Left lung (tissue), 10 donors: ENCODE results near the gene AP2S1. TPM values are rescaled to one million over a fixed set of nuclear protein-coding genes. Genes with fewer than 3 reads are reported as not detected.

Source experiments
- ATAC-seq: fragments of 200-7000 bp; cut with Tn5 transposase; one replicate; pipeline ENCODE4 v1.9.1; 2020; ENCODE audit warnings: moderate library complexity
- DNase-seq, 4 donors: peaks; one replicate each; pipeline ENCODE4 v3.0.0-alpha.2; 2013 to 2020
- H3K27ac ChIP-seq, 2 donors: fragments of 200-600 bp; sonication (generic) in 1 of 2; one replicate each; pipeline versions ENCODE4 v1.5.0 to v1.8.0; 2020 to 2021
- H3K27me3 ChIP-seq, 2 donors: fragments of 200-600 bp; sonication (generic) in 1 of 2; one replicate each; pipeline versions ENCODE4 v1.5.0 to v1.8.0; 2020 to 2021
- H3K36me3 ChIP-seq, 2 donors: fragments of 200-600 bp; sonication (generic) in 1 of 2; one replicate each; pipeline versions ENCODE4 v1.5.0 to v1.8.0; 2020 to 2021
- H3K4me1 ChIP-seq, 2 donors: fragments of 200-600 bp; one replicate each; pipeline ENCODE4 v1.8.0; 2021
- H3K4me3 ChIP-seq, 2 donors: fragments of 200-600 bp; sonication (generic) in 1 of 2; one replicate each; pipeline versions ENCODE4 v1.5.0 to v1.8.0; 2020 to 2021; ENCODE audit warnings: mild to moderate bottlenecking in 1 of 2
- H3K9me3 ChIP-seq, 2 donors: fragments of 200-600 bp; sonication (generic) in 1 of 2; one replicate each; pipeline versions ENCODE4 v1.5.0 to v1.8.0; 2020 to 2021
- CTCF ChIP-seq, 2 donors: fragments of 200-600 bp; sonication (generic) in 1 of 2; IDR thresholded peaks; one replicate each; pipeline versions ENCODE4 v1.5.0 to v1.8.0; 2021; ENCODE audit warnings: antibody characterized with exemption in 2 of 2
- intact Hi-C, 2 donors: fragments of 100-400 bp; cut with DNase I; formaldehyde crosslinking; loops; one replicate each; pipeline versions ENCODE4 v1.11.2 to v1.14.2; 2022
- polyA plus RNA-seq, 6 donors: library from polyadenylated mRNA; unstranded; fragments of 120-200 nt; gene quantifications; one replicate each; pipeline ENCODE4 v1.2.1, GENCODE V29; 2013; ENCODE audit not compliant: insufficient read length in 6 of 6
- total RNA-seq, 2 donors: library from RNA; stranded (reverse); fragmentation: NEBNext Ultra II Directional; extraction: Animal tissue kit (Norgen Biotek cat#: 25700); gene quantifications; one replicate each; pipeline ENCODE4 v1.2.1, GENCODE V29; 2021
- donor health status: DM: no; HTN: yes; CAD: no.
- donor health status: DM: no; HTN: no; CAD: no.

Gene AP2S1
- total and polyA plus RNA-seq, 8 donors = 92.3 to 163 (median 113) TPM

- no peak for TF ChIP-seq CTCF (IDR thresholded peaks at IDR 0.05)
- peaks cover 0 to 18% of the 10 kb centered on the region in 2 donors for H3K4me1 ChIP-seq
- no peaks in the 10 kb centered on the region for H3K27me3 ChIP-seq
- H3K9me3 ChIP-seq = no peaks in the 10 kb centered on the region
- H3K27ac ChIP-seq = no peak overlapping the region
- peaks cover 0 to 71% of the 10 kb centered on the region in 2 donors for H3K36me3 ChIP-seq
- intact Hi-C loops = loop anchor here (5.0 to 10.0 kb wide), 2 partner anchors 85 to 88 kb away; no protein-coding TSS in a partner anchor
- DNase-seq = no peak
- H3K4me3 ChIP-seq = no peak overlapping the region
- no peak for ATAC-seq
These were observed 7.9 kb downstream of the AP2S1 start for GRCh38 chr19:46842791-46843190.

GRCh38 chr19:46841458-46842083 lies 9.1 kb downstream of the AP2S1 start:
- Histone ChIP-seq H3K27ac (no peak overlapping the region), H3K4me1 (peaks cover 0 to 17% of the 10 kb centered on the region in 2 donors), H3K9me3 (no peaks in the 10 kb centered on the region), H3K27me3 (no peaks in the 10 kb centered on the region), H3K4me3 (no peak overlapping the region), H3K36me3 (peaks cover 0 to 81% of the 10 kb centered on the region in 2 donors)
- DNase-seq = peak in 1 of 4 donors; percentile 39
- no peak for TF ChIP-seq CTCF (IDR thresholded peaks at IDR 0.05)
- intact Hi-C loops = loop anchor here (5.0 to 10.0 kb wide), 2 partner anchors 84 to 87 kb away; no protein-coding TSS in a partner anchor
- ATAC-seq = no peak

- intact Hi-C loops = loop anchor here (5.0 to 10.0 kb wide), 2 partner anchors 83 to 86 kb away; no protein-coding TSS in a partner anchor
- Histone ChIP-seq H3K27me3 (no peaks in the 10 kb centered on the region), H3K9me3 (no peaks in the 10 kb centered on the region), H3K27ac (peak overlapping the region in 1 of 2 donors; percentile 28), H3K4me1 (peaks cover 0 to 7% of the 10 kb centered on the region in 2 donors), H3K36me3 (peaks cover 0 to 77% of the 10 kb centered on the region in 2 donors), H3K4me3 (no peak overlapping the region)
- peak; percentile 56 to 69 for TF ChIP-seq CTCF (IDR thresholded peaks at IDR 0.05)
- DNase-seq (peak in 2 of 4 donors; percentile 71 to 87), ATAC-seq (peak; percentile 89)
These were observed 10.1 kb downstream of the AP2S1 start for GRCh38 chr19:46840498-46840942.

GRCh38 chr19:46839752-46840497 lies 10.7 kb downstream of the AP2S1 start:
- intact Hi-C loops = loop anchor here (5.0 to 10.0 kb wide), 2 partner anchors 83 to 85 kb away; no protein-coding TSS in a partner anchor
- no peaks in the 10 kb centered on the region for H3K9me3 ChIP-seq
- peaks cover 0 to 7% of the 10 kb centered on the region in 2 donors for H3K4me1 ChIP-seq
- no peak for TF ChIP-seq CTCF (IDR thresholded peaks at IDR 0.05)
- DNase-seq = no peak
- H3K27me3 ChIP-seq = no peaks in the 10 kb centered on the region
- H3K36me3 ChIP-seq = peaks cover 0 to 74% of the 10 kb centered on the region in 2 donors
- ATAC-seq = peak; percentile 42
- peak overlapping the region in 1 of 2 donors; percentile 35 for H3K27ac ChIP-seq
- no peak overlapping the region for H3K4me3 ChIP-seq

GRCh38 chr19:46838160-46838559 lies 12.5 kb downstream of the AP2S1 start:
- no peak for DNase-seq
- no peak for ATAC-seq
- intact Hi-C loops = no loop called here

More at GRCh38 chr19:46838160-46838559, 12.5 kb downstream of the AP2S1 start:
- Histone ChIP-seq H3K9me3 (no peaks in the 10 kb centered on the region), H3K27ac (no peak overlapping the region), H3K4me3 (no peak overlapping the region), H3K4me1 (peaks cover 0 to 7% of the 10 kb centered on the region in 2 donors), H3K27me3 (no peaks in the 10 kb centered on the region), H3K36me3 (peaks cover 0 to 56% of the 10 kb centered on the region in 2 donors)
- TF ChIP-seq CTCF (IDR thresholded peaks at IDR 0.05) = no peak
